Activated CD4-positive, alpha-beta memory T cell treated with anti-CD3 and anti-CD28 coated beads for 36 hours (primary cell): ENCODE results near the gene LTA4H. TPM values are rescaled to one million over a fixed set of nuclear protein-coding genes. Genes with fewer than 3 reads are reported as not detected.

Experiments used
- CTCF ChIA-PET: fragments of 350-600 bp; sonication (Branson Sonifier 250); formaldehyde crosslinking; loops from one replicate; lab custom pipeline; 2021; ENCODE audit warnings: antibody characterized with exemption, inconsistent platforms; lab: Charles Lee
- POLR2A ChIA-PET: fragments of 350-600 bp; sonication (Branson Sonifier 250); formaldehyde crosslinking; loops from one replicate; lab custom pipeline; 2021; ENCODE audit warnings: antibody characterized with exemption; lab: Charles Lee
- DNase-seq: peaks from one replicate; pipeline ENCODE4 v3.0.0-alpha.2; 2020
- H3K27ac Mint-ChIP-seq: one replicate; pipeline ENCODE4 v1.8.0; 2021; ENCODE audit warnings: mixed read lengths
- H3K27me3 Mint-ChIP-seq: one replicate; pipeline ENCODE4 v1.8.0; 2021; ENCODE audit warnings: mixed read lengths
- H3K36me3 Mint-ChIP-seq: one replicate; pipeline ENCODE4 v1.8.0; 2021; ENCODE audit warnings: mixed read lengths
- H3K4me1 Mint-ChIP-seq: one replicate; pipeline ENCODE4 v1.8.0; 2021; ENCODE audit warnings: low read depth, mixed read lengths
- H3K4me3 Mint-ChIP-seq: one replicate; pipeline ENCODE4 v1.8.0; 2021; ENCODE audit warnings: mild to moderate bottlenecking, mixed read lengths
- H3K9me3 Mint-ChIP-seq: one replicate; pipeline ENCODE4 v1.8.0; 2021; ENCODE audit warnings: mixed read lengths
- intact Hi-C: fragments of 100-400 bp; cut with micrococcal nuclease; formaldehyde crosslinking; loops from one replicate; pipeline ENCODE4 v1.15.1; 2023
- total RNA-seq, 2 experiments: library from RNA; stranded (reverse); gene quantifications; one replicate each; pipeline ENCODE4 v1.2.3, GENCODE V29; 2021

The LTA4H gene
- total RNA-seq, 2 experiments from 2014 or later, result 106 to 110 TPM

DNA sequence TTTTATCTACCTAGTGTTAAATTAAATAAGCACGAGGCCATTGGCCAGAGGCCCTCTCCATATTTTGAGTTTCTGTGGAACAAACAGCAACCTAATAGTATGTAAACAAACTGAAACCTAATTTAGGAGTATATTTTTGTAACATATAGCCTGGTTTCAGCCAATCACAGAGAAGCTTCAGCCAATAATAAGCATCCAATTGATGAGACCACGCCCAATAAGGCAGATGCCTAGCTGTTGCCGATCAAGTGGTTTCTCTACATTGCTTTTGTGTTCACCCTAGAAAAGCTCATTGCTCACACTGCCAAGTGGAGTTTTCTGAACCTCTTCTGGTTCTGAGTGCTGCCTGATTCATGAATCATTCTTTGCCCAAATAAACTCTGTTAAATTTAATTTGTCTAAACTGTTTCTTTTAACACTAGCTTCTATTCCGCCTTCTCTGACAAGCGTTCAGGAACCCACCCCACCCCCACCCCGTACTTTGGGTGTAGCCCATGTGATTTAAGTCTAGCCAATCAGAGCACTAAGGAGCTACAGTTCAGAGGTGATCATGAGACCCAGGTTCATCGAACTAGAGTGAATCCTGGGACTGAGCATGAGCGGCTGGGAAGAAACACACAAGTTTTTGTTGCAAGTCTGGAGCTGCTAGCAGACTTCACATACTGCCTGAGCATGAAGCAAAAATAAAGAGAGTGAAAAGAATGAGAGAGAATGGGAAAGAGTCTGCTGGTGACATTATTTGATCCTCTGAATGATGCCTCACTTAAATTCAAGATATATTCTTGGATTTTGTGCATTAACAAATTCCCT is 21.5 kb upstream of the LTA4H start:
- no peak for DNase-seq
- Mint-ChIP-seq H3K4me1 (peaks cover under 1% of the 10 kb centered on the region), H3K4me3 (no peak overlapping the region), H3K36me3 (no peaks in the 10 kb centered on the region), H3K27ac (no peak overlapping the region), H3K27me3 (no peaks in the 10 kb centered on the region), H3K9me3 (peaks cover 10% of the 10 kb centered on the region)
- intact Hi-C loops, result no loop called here
- ChIA-PET CTCF (interaction anchor here (7.5 kb wide), 1 partner anchor 157 kb away, joined by 126 read pairs; no protein-coding TSS in a partner anchor), POLR2A (no interaction called here)

DNA sequence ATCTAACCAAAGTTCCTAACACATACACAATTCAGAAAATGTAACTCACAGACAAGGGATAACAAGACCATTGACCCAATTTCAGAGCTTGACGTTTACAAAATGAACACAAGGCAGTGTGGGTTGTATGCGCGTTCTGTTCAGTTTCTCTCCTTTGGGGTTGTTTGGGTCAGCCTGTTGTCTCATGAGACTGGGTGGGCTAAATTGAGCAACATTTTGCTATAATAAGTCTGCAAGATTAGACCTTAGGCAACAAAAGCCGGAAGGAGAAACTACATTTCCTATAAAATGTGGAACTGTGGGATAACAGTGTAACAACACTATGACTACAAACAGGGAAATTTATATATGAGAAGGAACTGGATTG is 18.8 kb upstream of the LTA4H start:
- peaks cover 2% of the 10 kb centered on the region for H3K4me1 Mint-ChIP-seq
- DNase-seq, result no peak
- H3K36me3 Mint-ChIP-seq, result no peaks in the 10 kb centered on the region
- H3K9me3 Mint-ChIP-seq, result peaks cover 10% of the 10 kb centered on the region
- ChIA-PET POLR2A (no interaction called here), CTCF (interaction anchor here (1.4 kb wide), 1 partner anchor 161 kb away, joined by 7 read pairs; no protein-coding TSS in a partner anchor)
- H3K27ac Mint-ChIP-seq, result no peak overlapping the region
- intact Hi-C loops, result no loop called here
- H3K4me3 Mint-ChIP-seq, result no peak overlapping the region
- H3K27me3 Mint-ChIP-seq, result no peaks in the 10 kb centered on the region

DNA sequence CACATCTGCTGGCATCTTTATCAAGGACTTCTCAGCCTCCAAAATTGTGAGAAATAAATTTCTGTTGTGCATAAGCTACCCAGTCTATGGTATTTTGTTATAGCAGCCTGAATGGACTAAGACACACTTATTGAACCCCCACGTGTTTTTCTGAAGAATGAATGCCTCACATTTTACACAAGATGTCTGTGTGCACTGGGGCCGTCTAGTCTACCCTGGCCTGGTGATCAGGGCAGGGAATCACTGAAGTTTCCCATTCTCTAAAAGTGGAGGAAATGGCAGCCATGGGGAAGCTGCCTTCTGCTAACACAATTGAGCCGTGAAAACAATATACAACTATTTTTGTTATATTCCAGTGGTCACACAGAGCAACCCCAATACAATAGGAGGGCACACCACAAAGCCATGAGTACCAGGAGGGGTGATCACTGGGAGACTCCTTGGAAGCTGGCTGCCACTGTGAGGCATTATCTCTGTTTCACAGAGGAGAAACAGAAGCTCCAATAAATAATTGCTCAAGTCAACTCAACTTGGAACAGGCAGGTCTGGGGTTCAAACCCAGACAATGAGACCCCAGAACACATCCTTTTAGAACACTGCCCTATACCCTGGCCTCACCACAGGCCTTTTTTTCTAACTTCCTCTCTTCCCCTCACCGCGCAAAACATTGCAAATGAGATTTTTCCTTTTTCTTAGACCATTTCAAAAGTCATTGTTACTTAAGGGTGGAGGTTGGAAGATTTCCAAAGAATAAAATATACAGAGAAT is 18.3 kb upstream of the LTA4H start:
- intact Hi-C loops, result no loop called here
- H3K27ac Mint-ChIP-seq, result no peak overlapping the region
- H3K36me3 Mint-ChIP-seq, result no peaks in the 10 kb centered on the region
- H3K9me3 Mint-ChIP-seq, result peaks cover 10% of the 10 kb centered on the region
- CTCF ChIA-PET, result interaction anchor here (1.4 kb wide), 1 partner anchor 161 kb away, joined by 7 read pairs; no protein-coding TSS in a partner anchor
- H3K4me3 Mint-ChIP-seq, result no peak overlapping the region
- H3K27me3 Mint-ChIP-seq, result no peaks in the 10 kb centered on the region
- H3K4me1 Mint-ChIP-seq, result peaks cover 7% of the 10 kb centered on the region
- POLR2A ChIA-PET, result no interaction called here
- no peak for DNase-seq

DNA sequence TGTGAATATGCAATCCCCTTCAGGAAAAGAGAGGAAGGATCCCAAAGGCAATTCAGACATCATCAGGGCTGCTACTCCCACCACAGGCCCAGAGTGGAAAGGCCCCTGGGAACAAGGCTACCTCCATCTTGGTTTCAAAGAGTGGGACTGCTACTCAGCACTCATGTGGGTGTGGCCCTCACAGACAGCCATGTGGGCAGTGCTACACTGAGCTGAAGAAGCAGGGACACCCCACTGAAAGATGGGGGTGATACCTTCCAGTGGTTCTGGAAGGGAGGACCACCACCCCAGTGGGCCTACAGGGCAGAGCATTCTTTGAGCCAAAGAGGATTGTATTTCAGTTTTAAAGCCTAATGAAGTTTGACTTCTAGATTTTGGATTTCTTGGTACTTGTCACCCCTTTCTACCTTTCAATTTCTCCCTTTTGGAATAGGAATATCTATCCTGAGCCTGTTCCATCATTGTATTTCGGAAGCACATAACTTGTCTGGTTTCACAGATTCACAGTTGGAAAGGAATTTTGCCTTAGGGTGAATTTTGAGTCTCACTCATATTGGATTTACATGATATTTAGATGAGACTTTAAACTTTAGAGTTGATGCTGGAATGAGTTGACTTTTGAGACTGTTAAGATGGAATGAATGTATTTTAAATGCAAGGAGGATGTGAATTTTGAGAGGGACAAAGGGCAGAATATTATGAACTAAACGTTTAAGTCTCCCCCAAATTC is 16.5 kb upstream of the LTA4H start:
- H3K4me1 Mint-ChIP-seq, result peaks cover 24% of the 10 kb centered on the region
- ChIA-PET CTCF (no interaction called here), POLR2A (no interaction called here)
- H3K27ac Mint-ChIP-seq, result no peak overlapping the region
- intact Hi-C loops, result no loop called here
- no peak for DNase-seq
- H3K4me3 Mint-ChIP-seq, result no peak overlapping the region
- no peaks in the 10 kb centered on the region for H3K27me3 Mint-ChIP-seq
- H3K36me3 Mint-ChIP-seq, result no peaks in the 10 kb centered on the region
- H3K9me3 Mint-ChIP-seq, result peaks cover 6% of the 10 kb centered on the region

DNA sequence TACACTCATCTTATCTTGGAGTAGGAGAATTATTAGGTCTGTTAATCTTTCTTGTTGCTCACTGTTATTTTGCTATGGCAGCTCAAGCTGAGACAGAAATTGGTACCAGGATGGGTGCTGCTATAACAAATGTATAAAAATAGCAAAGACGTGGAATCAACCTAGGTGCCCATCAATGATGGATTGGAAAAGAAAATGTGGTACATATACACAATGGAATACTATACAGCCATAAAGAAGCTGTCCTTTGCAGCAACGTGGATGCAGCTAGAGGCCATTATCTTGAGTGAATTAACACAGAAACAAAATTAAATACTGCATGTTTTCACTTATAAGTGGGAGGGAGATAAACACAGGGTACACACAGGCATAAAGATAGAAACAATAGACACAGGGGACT is 14.8 kb upstream of the LTA4H start:
- DNase-seq, result no peak
- ChIA-PET CTCF (interaction anchor here (1.6 kb wide), 1 partner anchor 165 kb away, joined by 4 read pairs; no protein-coding TSS in a partner anchor), POLR2A (no interaction called here)
- Mint-ChIP-seq H3K4me1 (peaks cover 39% of the 10 kb centered on the region), H3K36me3 (no peaks in the 10 kb centered on the region), H3K9me3 (peaks cover 4% of the 10 kb centered on the region), H3K27ac (no peak overlapping the region), H3K27me3 (no peaks in the 10 kb centered on the region), H3K4me3 (no peak overlapping the region)
- intact Hi-C loops, result no loop called here

DNA sequence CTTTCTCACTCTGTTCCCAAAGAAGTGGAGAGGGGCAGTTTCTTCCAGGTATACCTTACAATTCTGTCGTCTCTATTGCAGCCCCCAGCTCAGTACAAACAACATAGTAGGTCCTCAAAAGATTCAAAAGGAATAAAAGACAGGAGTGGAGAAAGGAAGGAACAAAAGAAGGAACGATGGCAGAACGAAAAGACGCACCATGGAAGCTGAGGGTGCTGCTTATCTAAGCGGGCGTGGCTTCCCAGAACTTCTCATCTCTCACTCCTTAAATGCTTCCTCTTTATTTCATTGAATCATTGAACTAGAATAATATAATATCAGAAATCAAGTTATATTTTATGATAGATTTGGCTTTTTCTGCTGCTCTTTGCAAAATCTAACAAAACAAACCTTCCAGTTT is 13.7 kb upstream of the LTA4H start:
- CTCF ChIA-PET, result interaction anchor here (0.9 kb wide), 1 partner anchor 166 kb away, joined by 5 read pairs; no protein-coding TSS in a partner anchor
- Mint-ChIP-seq H3K4me3 (no peak overlapping the region), H3K4me1 (peaks cover 48% of the 10 kb centered on the region), H3K27me3 (no peaks in the 10 kb centered on the region), H3K36me3 (no peaks in the 10 kb centered on the region), H3K27ac (no peak overlapping the region), H3K9me3 (peaks cover 4% of the 10 kb centered on the region)
- POLR2A ChIA-PET, result interaction anchor here (2.4 kb wide), 1 partner anchor 128 kb away, joined by 5 read pairs; no protein-coding TSS in a partner anchor
- intact Hi-C loops, result loop anchor here (5.0 kb wide), 1 partner anchor 453 kb away; no protein-coding TSS in a partner anchor
- no peak for DNase-seq

DNA sequence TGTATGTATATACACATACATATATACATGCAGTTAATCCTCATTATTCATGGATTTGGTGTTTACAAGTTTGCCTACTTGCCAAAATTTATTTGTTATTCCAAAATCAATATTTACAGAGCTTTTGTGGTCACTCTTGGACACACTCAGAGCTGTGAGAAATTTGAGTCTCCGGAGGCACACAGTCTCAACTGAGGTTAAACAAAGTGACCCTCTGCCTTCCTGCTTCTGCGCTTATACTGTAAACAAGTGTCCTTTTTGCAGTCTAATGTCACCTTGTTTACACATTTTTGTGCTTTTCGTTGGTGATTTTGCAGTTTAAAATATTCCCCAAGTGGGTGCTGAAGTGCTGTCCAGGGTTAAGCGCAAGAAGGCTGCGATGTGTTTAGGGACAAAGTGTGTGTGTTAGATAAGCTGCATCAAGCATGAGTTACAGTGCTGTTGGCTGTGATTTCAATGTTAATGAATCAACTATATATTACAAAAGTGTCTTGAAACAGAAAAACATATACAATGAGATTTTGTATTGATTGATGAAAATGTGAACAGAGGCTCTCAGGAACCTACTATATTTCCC is 13.1 kb upstream of the LTA4H start:
- intact Hi-C loops, result loop anchor here (5.0 kb wide), 1 partner anchor 454 kb away; no protein-coding TSS in a partner anchor
- POLR2A ChIA-PET, result interaction anchor here (1.0 to 2.4 kb wide), 2 partner anchors 129 to 351 kb away, joined by 3 to 5 read pairs; no protein-coding TSS in a partner anchor
- Mint-ChIP-seq H3K27me3 (no peaks in the 10 kb centered on the region), H3K27ac (peak overlapping the region; percentile 92), H3K9me3 (peaks cover 4% of the 10 kb centered on the region), H3K36me3 (no peaks in the 10 kb centered on the region), H3K4me1 (peaks cover 53% of the 10 kb centered on the region), H3K4me3 (peak overlapping the region; percentile 31)
- DNase-seq, result no peak
- CTCF ChIA-PET, result interaction anchor here (0.6 to 1.8 kb wide), 5 partner anchors 13 to 397 kb away, joined by 3 to 5 read pairs (median 4); no protein-coding TSS in a partner anchor

DNA sequence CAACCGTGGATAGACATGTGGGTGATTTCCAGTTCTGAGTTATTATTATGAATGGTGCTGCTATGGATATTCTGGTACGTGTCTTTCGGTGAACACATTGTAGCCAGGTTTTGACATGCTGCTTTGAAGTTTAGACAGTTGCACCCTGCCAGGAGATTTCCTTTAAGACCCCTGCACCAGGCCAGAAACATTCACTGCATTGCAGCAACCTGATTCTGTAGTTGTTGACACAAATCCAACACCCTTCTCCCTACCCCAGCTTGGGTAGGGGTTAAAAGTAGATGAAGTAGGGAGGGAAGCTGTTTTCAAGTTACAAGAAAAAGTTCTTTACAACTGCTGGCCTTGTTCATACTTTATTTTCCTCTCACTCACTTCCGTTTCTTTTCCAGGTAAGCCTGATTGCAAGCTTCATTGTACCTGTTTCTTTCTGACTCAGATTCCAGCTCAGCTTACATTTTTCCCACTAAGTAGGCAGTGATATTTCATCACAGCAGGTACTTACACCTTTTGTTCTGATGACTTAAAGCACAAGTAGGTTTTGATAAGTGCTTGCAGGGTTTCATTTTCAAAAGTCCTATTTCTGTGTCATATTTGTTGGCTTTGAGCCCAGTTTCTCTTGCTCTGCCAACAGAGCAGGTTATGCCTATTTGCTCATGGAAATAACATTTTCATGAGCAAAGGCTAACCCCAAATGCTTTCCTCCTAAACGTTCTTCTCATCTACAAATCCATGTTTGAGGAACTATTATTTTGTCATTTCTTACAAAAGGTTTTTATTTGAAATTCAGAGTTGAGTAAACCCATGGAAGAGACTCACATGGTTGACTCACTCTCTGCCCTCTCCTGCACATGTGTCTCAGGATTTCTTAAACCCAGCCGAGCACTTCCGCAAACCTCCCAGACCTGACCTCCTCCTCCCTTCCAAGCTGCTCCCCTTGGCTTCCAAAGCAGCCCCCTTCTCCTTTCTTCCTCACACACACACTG is 12.1 kb upstream of the LTA4H start:
- no peaks in the 10 kb centered on the region for H3K9me3 Mint-ChIP-seq
- peaks cover 53% of the 10 kb centered on the region for H3K4me1 Mint-ChIP-seq
- intact Hi-C loops, result loop anchor here (1.0 to 5.0 kb wide), 15 partner anchors 12 to 944 kb away; partner anchors contain the start of genes CFAP54 and LTA4H
- H3K27me3 Mint-ChIP-seq, result no peaks in the 10 kb centered on the region
- peak; percentile 36 for DNase-seq
- CTCF ChIA-PET, result interaction anchor here (0.6 to 1.8 kb wide), 5 partner anchors 13 to 398 kb away, joined by 3 to 9 read pairs (median 4); no protein-coding TSS in a partner anchor
- no peaks in the 10 kb centered on the region for H3K36me3 Mint-ChIP-seq
- POLR2A ChIA-PET, result interaction anchor here (1.0 to 2.4 kb wide), 4 partner anchors 130 to 352 kb away, joined by 3 to 8 read pairs (median 4); no protein-coding TSS in a partner anchor
- H3K27ac Mint-ChIP-seq, result peak overlapping the region; percentile 92
- peak overlapping the region; percentile 31 for H3K4me3 Mint-ChIP-seq

DNA sequence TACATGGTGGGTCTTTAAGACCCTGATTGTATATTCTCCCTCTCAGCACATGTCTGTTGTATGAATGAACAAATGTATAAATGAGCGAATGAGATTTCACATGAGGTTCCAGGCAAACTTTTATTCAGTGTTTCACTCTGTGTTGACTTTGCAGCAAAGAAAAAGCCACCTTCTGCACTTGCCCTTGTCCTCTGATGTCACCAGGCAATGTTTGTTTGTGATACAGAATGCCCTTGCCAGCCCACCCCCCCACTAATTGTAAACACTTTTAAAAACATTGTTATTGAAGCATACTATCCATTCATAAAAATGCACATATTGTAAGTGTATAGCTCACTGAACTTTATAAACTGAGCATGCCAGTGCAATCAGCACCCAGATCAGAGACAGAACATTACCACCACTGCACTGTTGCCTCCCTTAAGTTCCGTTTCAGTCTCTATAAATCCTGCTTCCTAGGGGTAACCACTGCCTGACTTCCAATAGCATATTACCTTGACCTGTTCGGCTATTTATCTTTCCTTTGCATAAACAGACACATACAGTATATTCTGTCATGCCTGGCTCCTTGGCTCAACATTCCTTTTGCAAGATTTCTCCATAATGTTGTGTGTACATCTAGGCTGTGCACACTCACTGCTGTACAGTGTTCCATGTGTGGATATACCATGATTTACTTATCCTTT is 11.3 kb upstream of the LTA4H start:
- Mint-ChIP-seq H3K27ac (peak overlapping the region; percentile 92), H3K27me3 (no peaks in the 10 kb centered on the region), H3K4me1 (peaks cover 53% of the 10 kb centered on the region), H3K4me3 (peak overlapping the region; percentile 27), H3K9me3 (no peaks in the 10 kb centered on the region), H3K36me3 (no peaks in the 10 kb centered on the region)
- POLR2A ChIA-PET, result interaction anchor here (1.1 to 2.4 kb wide), 4 partner anchors 130 to 177 kb away, joined by 3 to 8 read pairs (median 4); no protein-coding TSS in a partner anchor
- intact Hi-C loops, result loop anchor here (1.0 to 5.0 kb wide), 15 partner anchors 11 to 943 kb away; partner anchors contain the start of genes CFAP54 and LTA4H
- CTCF ChIA-PET, result interaction anchor here (0.6 to 1.8 kb wide), 3 partner anchors 14 to 177 kb away, joined by 3 to 9 read pairs (median 5); no protein-coding TSS in a partner anchor
- no peak for DNase-seq
